HG03354 (cell line): ENCODE measurements around the gene UBR4.

Source experiments
- ATAC-seq: cut with Tn5 transposase; IDR thresholded peaks from one replicate; pipeline ENCODE4 v1.9.1; 2021; ENCODE audit warnings: mild to moderate bottlenecking; ENCODE audit not compliant: unreplicated experiment, poor library complexity, severe bottlenecking

UBR4 gene

DNA sequence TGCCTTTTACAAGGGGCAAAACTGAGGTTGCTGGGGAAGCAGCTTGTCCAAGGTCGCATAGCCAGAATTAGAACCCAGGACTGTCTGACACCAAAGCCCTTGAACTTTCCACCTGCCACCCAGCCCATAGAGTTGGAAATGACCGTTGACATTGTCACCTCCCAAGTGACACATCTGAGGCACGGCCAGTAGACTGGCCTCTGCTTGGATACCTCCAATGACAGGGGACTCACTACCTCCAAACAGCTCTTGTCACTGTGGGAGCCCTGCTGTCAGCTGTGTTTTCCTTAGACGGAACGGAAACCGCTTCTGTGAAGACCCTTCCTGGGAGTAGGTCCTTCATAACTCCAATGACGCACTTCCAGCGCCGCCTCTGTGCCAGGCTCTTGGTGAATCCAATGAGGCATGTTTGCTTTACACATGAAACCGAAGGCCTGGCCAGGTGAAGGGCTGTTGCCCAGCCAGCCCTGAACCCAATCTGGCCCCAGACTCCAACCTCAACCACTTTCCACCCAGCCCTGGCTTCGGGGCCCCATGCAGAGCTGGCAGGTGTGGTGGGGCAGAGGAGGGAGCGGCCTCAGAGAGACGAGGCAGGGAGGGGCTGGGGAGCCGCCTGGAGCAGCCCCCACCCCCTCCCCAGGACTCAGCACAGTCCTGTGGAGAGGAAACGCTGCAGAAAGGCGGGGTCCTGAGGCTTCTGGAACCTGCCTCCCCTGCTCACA is 144.4 kb downstream of the UBR4 start:
- ATAC-seq: no peak

DNA sequence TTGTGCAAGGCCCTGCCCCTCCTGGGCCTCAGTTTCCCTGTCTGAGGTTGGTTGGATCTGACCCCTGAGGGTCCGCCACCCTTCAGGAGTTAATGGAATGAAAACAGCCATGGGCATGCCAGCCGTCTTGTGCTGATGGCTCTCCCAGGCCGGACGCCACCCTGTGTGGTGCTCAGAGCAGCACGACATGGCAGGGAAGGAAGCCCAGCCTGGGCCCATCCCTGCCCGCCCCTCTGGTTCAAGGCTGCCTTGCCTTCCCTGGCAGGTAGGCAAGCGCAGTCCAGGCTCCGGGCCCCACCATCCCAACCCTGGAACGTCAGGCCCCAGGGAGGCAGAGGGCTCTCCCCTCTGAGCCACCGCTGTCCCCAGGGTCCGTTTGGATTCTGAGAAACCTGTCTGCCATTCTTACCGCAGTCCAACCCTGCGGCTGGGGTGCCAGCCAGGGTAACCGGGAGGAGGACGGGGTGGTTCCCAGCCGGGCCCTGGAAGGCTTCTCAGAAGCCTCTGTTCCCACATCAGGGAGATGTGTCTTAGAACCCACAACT is 145.1 kb downstream of the UBR4 start:
- ATAC-seq: no peak

DNA sequence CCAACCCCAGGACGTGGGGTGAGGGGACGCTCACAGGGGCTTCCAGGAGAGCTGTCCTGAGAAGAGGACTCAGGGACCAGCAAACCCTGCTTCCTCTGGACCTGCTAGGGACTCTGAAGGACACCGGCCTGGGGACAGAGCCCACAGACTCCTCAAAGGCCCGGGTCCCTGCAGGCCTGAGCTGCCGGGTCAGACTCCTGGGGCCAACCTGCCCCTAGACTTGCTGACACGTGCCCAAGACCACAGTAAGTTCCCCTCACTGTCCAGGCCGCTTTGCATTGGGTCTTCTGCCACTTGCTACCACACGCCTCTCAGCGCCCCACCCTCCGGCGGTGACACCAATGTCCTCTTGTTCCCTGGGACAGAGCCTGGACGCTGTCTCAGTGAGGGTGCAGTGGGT is 146.9 kb downstream of the UBR4 start:
- ATAC-seq: no peak

DNA sequence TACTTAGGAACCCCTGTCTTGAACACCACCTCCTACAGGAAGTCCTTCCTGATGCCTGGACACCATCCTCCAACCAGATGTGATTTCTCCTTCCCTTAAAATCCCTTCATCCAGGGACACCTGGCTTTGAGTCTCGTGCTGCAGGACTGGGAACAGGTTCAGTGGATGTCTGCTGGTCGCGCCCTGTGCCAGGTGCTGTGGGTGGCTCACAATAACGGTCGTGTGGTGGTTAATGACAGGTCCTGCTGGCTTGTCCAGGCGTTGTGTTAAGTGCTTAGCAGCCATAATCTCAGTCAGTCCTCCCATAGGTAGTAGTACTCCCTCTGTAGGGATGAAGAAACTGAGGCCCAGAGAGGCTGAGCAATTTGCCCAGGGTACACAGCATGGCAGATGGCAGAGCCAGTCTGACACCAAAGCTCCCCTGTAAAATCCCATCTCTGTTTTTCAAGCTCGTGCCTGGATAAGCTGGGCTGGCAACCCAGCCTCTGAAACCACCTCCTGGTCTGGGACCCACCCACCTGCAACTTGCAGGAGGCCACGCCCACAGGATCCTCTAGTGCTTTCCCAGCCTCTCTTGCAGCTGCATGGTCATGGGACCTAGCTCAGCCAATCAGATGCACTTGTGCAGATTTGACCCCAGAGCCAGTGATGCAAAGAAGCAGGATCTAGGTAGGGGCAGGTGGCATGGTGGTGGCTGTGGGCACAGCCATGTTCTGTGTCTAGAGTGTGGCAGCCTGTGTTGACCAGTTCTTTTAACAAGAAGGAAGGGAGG is 147.6 kb downstream of the UBR4 start:
- no peak for ATAC-seq

DNA sequence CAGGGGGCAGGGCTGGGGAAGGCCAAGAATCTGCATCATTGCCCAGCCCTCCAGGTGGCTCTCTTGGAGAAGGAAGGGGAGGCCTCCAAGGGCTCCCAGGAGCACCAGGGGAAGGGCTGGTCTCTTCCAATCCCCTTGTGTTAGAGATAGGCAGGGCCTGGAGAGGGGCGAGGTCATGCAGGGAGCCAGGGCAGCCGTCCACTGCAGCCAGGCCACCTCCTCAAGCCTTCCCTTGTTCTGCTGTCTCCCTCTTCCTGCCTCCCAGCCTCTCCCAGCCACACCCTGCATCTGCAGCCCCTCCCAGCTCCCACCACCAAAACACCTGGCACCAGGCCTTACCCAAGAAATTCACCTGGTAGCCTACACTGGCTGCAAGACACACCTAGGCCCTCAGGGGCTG is 148.3 kb downstream of the UBR4 start:
- ATAC-seq: no peak

DNA sequence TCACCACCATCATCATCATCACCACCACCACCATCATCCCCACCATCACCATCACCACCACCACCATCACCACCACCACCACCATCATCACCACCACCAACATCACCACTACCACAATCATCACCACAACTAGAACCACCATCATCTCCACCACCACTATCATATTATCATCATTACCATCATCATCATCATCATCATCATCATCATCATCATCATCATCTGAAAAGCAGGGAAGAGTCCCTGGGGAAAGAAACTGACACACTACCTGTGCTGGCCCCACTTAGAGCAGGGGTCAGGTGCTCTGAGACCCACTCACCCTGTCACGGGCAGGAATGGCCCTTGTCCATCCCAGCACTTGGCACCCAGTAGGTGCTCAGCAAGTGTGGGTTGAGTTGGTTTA is 148.7 kb downstream of the UBR4 start:
- no peak for ATAC-seq

DNA sequence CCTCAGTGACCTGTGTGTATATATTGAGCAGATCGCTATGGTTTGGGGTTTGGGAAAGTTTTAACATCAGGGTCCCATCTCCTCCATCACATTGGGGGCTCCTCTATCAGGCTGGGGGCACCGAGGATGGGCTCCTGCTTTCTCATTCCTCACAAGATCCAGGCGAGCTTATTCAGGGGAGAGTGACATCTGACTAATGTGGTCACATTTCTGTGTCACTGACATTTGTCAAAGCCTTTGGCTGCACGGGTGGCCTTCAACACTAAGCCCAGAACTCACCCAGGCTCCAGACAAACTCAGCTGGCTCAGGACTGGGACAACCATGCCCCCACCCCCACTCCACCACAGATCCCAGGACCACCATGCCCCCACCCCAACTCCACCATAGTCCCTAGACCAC is 150.3 kb downstream of the UBR4 start:
- ATAC-seq: no peak

DNA sequence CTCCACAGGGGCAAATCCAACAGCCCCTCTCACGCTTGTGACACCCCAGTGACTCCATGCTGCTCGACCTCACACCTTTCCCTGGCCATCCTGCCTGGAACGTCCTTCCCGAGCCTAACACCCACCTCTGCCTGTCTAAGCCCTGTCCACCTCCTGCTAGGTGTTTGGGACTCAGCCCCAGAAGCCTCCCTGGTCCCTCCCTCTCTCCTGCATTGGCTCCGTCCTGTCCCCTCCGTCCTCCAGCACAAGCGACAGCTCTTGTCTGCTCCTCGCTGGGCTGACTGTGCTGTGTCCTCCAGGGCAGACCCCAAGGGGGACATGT is 151.6 kb downstream of the UBR4 start:
- ATAC-seq: no peak

DNA sequence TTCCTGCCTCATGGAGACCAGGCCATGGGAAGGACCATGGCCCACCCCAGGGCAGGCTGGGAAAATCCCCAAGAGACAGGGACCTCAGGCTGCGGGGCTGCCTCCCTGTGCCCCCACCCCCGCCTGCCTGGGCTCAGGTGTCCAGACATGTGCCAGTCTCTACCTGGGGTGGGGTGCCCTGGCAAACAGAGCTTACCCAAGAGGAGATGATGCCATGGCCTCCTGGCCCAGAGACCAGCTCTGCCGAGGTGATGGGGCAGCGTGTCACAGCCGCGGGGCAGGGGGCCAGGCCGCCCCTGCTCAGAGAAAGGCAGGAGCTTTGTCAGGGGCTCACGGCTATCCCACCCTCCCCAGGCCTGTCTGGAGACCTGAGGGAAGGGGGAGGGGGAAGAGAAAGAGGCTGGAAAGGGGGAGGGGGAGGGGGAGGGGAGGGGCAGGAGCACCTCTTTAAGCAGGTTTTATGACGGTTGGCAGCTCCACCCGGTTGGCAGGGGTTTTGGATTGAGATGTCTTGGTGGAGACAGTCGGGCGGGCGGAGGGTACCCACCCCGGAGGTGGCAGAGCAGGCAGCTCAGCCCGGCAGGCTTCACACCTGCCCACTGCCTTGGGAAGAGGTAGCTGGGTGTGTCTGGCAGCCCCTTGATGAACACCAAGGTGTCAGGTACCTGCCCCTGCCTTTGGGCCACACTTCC is 152.1 kb downstream of the UBR4 start:
- no peak for ATAC-seq

DNA sequence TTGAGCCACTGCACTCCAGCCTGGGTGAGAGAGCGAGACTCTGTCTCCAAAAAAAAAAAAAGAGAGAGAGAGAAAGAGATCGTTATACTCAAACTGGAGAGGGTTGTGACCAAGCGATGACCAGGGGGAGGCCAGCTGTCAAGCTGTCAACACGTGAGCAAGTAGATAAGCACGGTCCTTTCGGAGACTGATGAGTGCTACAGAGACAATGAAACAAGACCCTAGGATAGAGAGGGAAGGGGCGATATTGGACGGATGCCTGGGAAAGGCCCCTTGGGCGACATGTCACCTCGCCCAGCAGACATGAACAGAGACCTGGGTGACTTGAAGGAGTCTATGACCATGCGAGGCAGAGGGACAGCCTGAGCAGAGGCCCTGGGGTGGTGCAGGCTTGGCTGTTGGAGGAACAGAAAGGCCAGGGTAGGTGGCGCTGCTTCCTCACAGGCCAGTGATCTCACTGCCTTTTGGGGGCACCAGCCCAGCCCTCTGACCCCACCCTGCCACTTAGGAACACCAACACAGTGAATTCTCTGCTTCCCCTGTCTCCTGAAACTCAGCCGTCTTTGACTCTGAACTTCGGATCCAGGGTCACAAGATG is 152.8 kb downstream of the UBR4 start:
- no peak for ATAC-seq

DNA sequence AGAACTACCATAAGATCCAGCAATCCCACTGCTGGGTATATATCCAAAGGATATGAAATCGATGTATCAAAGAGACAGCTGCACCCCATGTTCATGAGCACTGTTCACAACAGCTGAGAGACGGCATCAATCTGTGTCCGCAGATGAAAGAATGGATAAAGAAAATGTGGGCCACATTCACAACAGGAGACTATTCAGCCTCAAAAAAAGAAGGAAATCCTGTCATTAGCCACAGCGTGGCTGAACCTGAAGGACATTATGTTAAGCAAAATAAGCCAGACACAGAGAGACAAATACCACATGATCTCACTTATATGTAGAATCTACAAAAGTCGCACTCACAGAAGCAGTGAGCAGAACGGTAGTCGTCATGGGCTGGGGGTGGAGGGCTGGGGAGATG is 154.4 kb downstream of the UBR4 start:
- no peak for ATAC-seq

DNA sequence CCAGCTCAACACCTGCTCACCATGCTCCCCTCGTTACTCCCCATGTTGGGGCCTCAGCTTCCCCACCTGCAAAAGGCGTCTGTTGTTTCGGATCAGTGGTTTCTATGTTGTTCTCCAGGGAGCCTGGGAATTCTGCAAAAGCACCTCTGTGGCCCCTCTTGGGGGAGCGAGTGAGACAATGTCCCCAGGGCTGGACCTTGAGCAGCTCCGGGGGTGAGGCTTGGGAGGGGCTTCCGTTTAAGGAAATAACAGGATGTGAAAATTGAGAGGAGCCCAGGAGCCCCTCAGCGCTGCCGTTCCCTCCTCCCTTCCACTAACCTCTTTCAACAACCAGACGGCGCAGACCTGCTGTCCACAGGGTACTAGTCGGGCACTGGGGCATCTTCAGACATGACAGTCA is 155.1 kb downstream of the UBR4 start:
- ATAC-seq: no peak

DNA sequence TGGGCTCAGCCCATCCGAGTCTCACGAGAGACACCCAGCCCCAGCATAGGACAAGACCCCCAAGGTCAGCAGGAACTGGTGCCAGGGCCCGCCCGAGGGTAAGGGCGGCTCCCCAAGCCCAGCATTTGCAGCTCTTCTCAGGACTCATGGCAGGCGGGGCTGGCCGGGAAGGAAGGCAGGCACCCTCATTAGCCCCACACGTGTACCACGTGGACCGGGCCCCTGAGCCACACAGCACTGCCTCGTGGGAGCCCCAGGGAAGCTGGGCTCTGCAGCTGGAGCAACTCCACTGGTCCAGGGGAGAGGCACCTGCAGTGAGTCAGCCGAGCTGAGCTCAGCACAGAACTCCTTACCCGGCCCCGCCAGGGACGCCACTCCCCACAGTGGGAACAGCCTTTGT is 155.8 kb downstream of the UBR4 start:
- no peak for ATAC-seq

DNA sequence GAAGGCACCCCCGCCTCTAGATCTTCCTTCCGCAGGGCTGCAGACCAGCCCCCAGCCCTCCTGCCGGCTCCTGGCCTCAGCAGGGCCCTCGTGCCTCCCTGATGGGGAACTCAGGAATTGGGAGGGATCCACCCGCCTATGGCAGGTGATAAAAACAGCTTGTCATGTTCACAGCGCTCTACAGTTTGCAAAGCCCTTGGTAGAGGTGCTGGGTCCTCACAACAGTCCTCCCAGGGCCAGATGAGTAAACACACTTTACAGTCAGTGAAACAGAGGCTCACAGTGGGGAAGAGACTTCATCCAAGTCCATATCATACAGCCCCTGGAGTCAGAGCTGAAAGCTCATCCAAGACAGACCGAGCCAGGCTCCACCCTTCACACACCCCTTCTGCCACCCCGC is 156.6 kb downstream of the UBR4 start:
- no peak for ATAC-seq

DNA sequence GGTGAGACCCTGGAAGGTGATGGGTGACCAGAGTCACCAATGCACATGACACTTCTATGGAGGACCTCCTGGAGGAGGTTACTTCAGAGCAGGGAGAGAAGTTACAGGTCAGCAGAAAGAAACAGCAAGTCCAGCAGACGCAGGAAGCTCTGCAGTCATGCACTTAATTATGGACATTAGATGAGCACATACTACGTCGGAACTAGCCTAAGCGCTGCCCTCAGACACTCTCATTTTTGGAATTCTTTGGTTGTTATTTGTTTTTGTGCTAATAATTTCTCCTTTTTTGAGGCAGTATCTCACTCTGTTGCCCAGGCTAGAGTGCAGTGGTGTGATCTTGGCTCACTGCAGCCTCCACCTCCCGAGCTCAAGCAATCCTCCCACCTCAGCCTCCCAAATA is 160.3 kb downstream of the UBR4 start:
- no peak for ATAC-seq

DNA sequence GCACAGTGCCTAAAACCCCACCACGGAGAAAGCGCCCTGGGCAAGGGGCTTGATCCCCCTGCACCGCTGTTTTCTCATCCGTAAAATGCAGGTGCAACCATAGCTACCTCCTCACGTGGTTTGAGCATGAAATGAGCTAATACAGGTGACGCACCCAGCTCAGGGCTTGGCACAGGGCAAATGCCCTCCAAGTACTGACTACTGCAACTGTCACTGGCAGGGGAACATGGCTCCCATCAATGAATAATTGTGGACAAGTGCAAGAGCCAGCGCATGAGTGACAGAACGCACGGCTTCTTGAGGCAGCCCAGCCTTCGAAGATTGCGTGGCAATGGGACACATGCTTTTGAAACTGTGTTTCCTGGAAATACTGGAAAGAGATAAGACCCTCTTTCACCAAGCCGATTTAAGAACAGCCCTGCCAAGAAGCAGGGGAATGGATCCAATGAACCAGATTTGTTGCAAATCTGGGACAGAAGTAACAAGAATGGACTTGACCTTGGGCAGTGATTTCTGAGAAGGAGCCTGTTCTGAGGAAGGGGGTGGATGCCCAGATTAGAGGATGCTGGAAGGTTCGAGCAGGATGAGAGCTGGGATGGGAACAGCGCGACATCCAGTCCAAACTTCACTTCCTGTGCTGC is 160.8 kb downstream of the UBR4 start:
- no peak for ATAC-seq

DNA sequence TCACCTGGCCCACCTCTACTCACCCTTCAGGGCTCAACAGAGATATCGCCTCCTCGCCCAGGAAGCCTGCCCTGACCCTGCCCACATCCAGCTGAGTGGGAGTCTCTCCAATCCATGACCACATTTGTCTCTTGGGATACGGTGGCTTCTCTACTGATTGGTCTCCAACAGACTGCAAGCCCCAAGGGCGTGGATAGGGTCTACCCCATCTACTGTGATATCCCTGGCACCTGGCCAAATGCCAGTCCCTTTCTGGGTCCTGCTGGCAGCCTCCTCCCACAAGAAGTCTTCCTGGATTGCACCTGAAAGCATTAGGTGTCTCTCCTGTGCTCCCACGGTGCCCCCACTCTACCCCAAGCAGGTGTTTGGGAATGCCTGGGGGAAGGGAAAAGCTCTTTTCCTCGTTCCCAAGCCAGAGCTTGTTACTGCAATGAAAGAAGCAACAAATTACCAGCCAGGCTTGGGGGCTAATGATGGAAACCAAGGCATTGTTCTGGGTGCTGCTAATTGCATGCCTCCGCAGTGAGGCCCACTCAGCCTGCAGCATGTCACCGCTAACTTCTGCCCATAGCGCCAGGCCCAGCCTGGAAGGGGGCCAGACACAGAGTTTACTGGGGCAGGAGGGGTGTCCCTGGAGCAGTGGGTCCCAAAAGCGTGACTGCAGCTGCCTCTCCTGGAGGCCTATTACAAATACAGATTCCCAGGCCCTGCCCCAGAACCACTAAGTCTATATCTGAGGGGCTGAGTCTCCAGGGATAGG is 162.9 kb downstream of the UBR4 start:
- ATAC-seq: no peak

DNA sequence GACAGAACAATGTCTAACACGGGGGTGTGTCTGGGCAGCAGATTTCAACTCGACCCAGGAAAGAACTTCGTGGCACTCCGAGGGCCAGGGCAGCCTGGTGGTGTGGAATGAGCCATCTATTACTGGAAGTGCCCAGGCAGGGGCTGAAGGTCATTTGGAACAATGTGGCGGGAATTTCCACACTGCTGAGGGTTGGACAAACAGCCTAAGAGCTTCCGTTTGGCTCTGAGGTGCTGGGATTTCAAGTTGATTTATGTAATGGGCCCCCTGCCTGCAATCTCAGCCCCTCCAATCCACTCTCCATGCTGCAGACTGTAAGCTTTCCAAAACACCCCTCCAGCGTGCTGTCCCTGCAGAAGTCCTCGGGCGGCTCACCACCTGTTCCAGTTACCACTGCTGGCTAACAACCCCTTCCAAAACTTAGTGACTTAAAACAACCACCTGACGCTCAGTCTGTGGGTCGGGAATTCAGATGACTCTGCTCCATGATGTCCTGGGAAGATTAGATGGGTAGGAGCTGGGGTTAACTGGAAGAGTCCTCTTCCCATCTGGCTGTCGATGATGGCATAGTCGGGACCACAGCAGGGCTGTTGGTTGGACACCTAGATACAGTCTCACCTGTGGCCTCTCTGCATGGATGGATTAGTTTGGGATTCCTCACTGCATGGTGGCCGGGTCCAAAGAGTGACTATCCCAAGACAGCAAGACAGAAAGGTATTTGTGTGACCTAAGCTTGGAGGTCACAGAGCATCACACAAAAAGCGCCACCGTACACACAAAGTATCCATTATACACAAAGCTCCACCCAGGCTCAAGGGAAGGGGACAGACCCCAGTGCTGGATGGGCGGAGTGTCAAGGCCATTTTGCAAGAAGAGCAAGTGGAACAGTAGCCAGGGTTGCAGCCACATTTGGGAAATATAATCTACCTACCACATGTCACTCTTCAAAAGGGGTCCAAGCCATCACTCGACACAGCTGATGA is 163.9 kb downstream of the UBR4 start:
- no peak for ATAC-seq
